Activated T-cell treated with anti-CD3 and anti-CD28 coated beads, Interleukin-2, amount 50 U/mL, for 24 hours (primary cell): ENCODE results near the gene RGR.

Source experiments
- DNase-seq: peaks from one replicate; pipeline ENCODE4 v3.0.0-alpha.2; 2020
- H3K27ac Mint-ChIP-seq: 2 replicates; pipeline ENCODE4 v1.8.0; 2020; ENCODE audit warnings: mild to moderate bottlenecking, mixed read lengths
- H3K27me3 Mint-ChIP-seq: 2 replicates; pipeline ENCODE4 v1.8.0; 2020; ENCODE audit warnings: mixed read lengths
- H3K36me3 Mint-ChIP-seq: 2 replicates; pipeline ENCODE4 v1.8.0; 2020; ENCODE audit warnings: low read depth, mixed read lengths
- H3K4me1 Mint-ChIP-seq: 2 replicates; pipeline ENCODE4 v1.8.0; 2020; ENCODE audit warnings: low read depth, mixed read lengths
- H3K4me3 Mint-ChIP-seq: 2 replicates; pipeline ENCODE4 v1.8.0; 2020; ENCODE audit warnings: mild to moderate bottlenecking, moderate library complexity, mixed read lengths
- H3K9me3 Mint-ChIP-seq: 2 replicates; pipeline ENCODE4 v1.8.0; 2020; ENCODE audit warnings: mixed read lengths

The RGR gene

GRCh38 chr10:84211566-84211965, 33.3 kb upstream of the RGR start:
- DNase-seq = no peak
- Mint-ChIP-seq H3K27me3 (peaks cover 2% of the 10 kb centered on the region), H3K27ac (no peak overlapping the region), H3K9me3 (no peaks in the 10 kb centered on the region), H3K4me3 (no peak overlapping the region), H3K4me1 (peaks cover 2% of the 10 kb centered on the region), H3K36me3 (no peaks in the 10 kb centered on the region)

- no peak for DNase-seq
- no peaks in the 10 kb centered on the region for H3K36me3 Mint-ChIP-seq
- peaks cover 2% of the 10 kb centered on the region for H3K4me1 Mint-ChIP-seq
- H3K9me3 Mint-ChIP-seq = no peaks in the 10 kb centered on the region
- H3K27ac Mint-ChIP-seq = no peak overlapping the region
- H3K27me3 Mint-ChIP-seq = peaks cover 2% of the 10 kb centered on the region
- no peak overlapping the region for H3K4me3 Mint-ChIP-seq
Observed at GRCh38 chr10:84212014-84212413, 32.8 kb upstream of the RGR start.

- Mint-ChIP-seq H3K4me3 (no peak overlapping the region), H3K27ac (no peak overlapping the region), H3K36me3 (no peaks in the 10 kb centered on the region), H3K27me3 (peaks cover 2% of the 10 kb centered on the region), H3K4me1 (peaks cover 2% of the 10 kb centered on the region), H3K9me3 (no peaks in the 10 kb centered on the region)
- no peak for DNase-seq
Observed at GRCh38 chr10:84213076-84213475, 31.8 kb upstream of the RGR start.

- H3K4me3 Mint-ChIP-seq = no peak overlapping the region
- peaks cover 2% of the 10 kb centered on the region for H3K4me1 Mint-ChIP-seq
- H3K9me3 Mint-ChIP-seq = no peaks in the 10 kb centered on the region
- H3K36me3 Mint-ChIP-seq = no peaks in the 10 kb centered on the region
- no peaks in the 10 kb centered on the region for H3K27me3 Mint-ChIP-seq
- H3K27ac Mint-ChIP-seq = no peak overlapping the region
- no peak for DNase-seq
Observed at GRCh38 chr10:84214046-84214572, 30.7 kb upstream of the RGR start.

GRCh38 chr10:84214612-84215235, 30.1 kb upstream of the RGR start:
- peak; percentile 57 for DNase-seq
- no peak overlapping the region for H3K4me3 Mint-ChIP-seq

GRCh38 chr10:84216834-84217233, 28.0 kb upstream of the RGR start:
- H3K9me3 Mint-ChIP-seq = peaks cover 5% of the 10 kb centered on the region
- DNase-seq = no peak
- H3K4me3 Mint-ChIP-seq = no peak overlapping the region
- no peak overlapping the region for H3K27ac Mint-ChIP-seq
- H3K27me3 Mint-ChIP-seq = peaks cover 5% of the 10 kb centered on the region
- H3K4me1 Mint-ChIP-seq = peaks cover 2% of the 10 kb centered on the region
- no peaks in the 10 kb centered on the region for H3K36me3 Mint-ChIP-seq

More at GRCh38 chr10:84214612-84215235, 30.1 kb upstream of the RGR start:
- H3K27ac Mint-ChIP-seq = no peak overlapping the region
- peaks cover 2% of the 10 kb centered on the region for H3K4me1 Mint-ChIP-seq
- no peaks in the 10 kb centered on the region for H3K27me3 Mint-ChIP-seq
- H3K9me3 Mint-ChIP-seq = peaks cover 5% of the 10 kb centered on the region
- H3K36me3 Mint-ChIP-seq = no peaks in the 10 kb centered on the region

- no peaks in the 10 kb centered on the region for H3K36me3 Mint-ChIP-seq
- H3K27ac Mint-ChIP-seq = no peak overlapping the region
- H3K27me3 Mint-ChIP-seq = peaks cover 6% of the 10 kb centered on the region
- H3K9me3 Mint-ChIP-seq = peaks cover 5% of the 10 kb centered on the region
- no peak for DNase-seq
- no peak overlapping the region for H3K4me3 Mint-ChIP-seq
- peaks cover 2% of the 10 kb centered on the region for H3K4me1 Mint-ChIP-seq
Observed at GRCh38 chr10:84217746-84218145, 27.1 kb upstream of the RGR start.

- no peak for DNase-seq
- H3K27ac Mint-ChIP-seq = no peak overlapping the region
- H3K27me3 Mint-ChIP-seq = peaks cover 27% of the 10 kb centered on the region
- H3K9me3 Mint-ChIP-seq = peaks cover 5% of the 10 kb centered on the region
- no peaks in the 10 kb centered on the region for H3K36me3 Mint-ChIP-seq
- H3K4me1 Mint-ChIP-seq = no peaks in the 10 kb centered on the region
- no peak overlapping the region for H3K4me3 Mint-ChIP-seq
Observed at GRCh38 chr10:84221916-84222315, 22.9 kb upstream of the RGR start.

- H3K27ac Mint-ChIP-seq = no peak overlapping the region
- H3K27me3 Mint-ChIP-seq = peaks cover 47% of the 10 kb centered on the region
- peaks cover 2% of the 10 kb centered on the region for H3K9me3 Mint-ChIP-seq
- no peak overlapping the region for H3K4me3 Mint-ChIP-seq
- H3K36me3 Mint-ChIP-seq = no peaks in the 10 kb centered on the region
- H3K4me1 Mint-ChIP-seq = no peaks in the 10 kb centered on the region
- no peak for DNase-seq
Observed at GRCh38 chr10:84224411-84225028, 20.3 kb upstream of the RGR start.

- Mint-ChIP-seq H3K4me3 (no peak within 1 kb of the TSS), H3K36me3 (no peaks in the 10 kb centered on the region), H3K4me1 (no peaks in the 10 kb centered on the region), H3K27ac (no peak within 1 kb of the TSS), H3K27me3 (peaks cover 46% of the 10 kb centered on the region), H3K9me3 (no peaks in the 10 kb centered on the region)
- DNase-seq = no peak
Observed at GRCh38 chr10:84225427-84226173, 19.3 kb upstream of the RGR start, which contains the start of gene LRIT2. Gene LRIT2, minus strand, starts transcription at chr10:84225544. Its CDS starts 24 bp downstream, at chr10:84225520.

- Mint-ChIP-seq H3K36me3 (no peaks in the 10 kb centered on the region), H3K27me3 (peaks cover 47% of the 10 kb centered on the region), H3K27ac (no peak overlapping the region), H3K4me1 (no peaks in the 10 kb centered on the region), H3K9me3 (no peaks in the 10 kb centered on the region), H3K4me3 (no peak overlapping the region)
- DNase-seq = no peak
Observed at GRCh38 chr10:84226616-84227015, 18.2 kb upstream of the RGR start.

GRCh38 chr10:84227810-84228209, 17.0 kb upstream of the RGR start:
- no peaks in the 10 kb centered on the region for H3K4me1 Mint-ChIP-seq
- H3K36me3 Mint-ChIP-seq = no peaks in the 10 kb centered on the region
- peaks cover 45% of the 10 kb centered on the region for H3K27me3 Mint-ChIP-seq
- no peaks in the 10 kb centered on the region for H3K9me3 Mint-ChIP-seq
- no peak for DNase-seq
- H3K4me3 Mint-ChIP-seq = no peak overlapping the region
- H3K27ac Mint-ChIP-seq = no peak overlapping the region

- Mint-ChIP-seq H3K36me3 (no peaks in the 10 kb centered on the region), H3K9me3 (no peaks in the 10 kb centered on the region), H3K4me1 (no peaks in the 10 kb centered on the region), H3K27ac (no peak overlapping the region), H3K4me3 (no peak overlapping the region), H3K27me3 (peaks cover 33% of the 10 kb centered on the region)
- DNase-seq = no peak
Observed at GRCh38 chr10:84230359-84230758, 14.5 kb upstream of the RGR start.

GRCh38 chr10:84232376-84232775, 12.5 kb upstream of the RGR start:
- no peak for DNase-seq
- H3K36me3 Mint-ChIP-seq = no peaks in the 10 kb centered on the region
- H3K27ac Mint-ChIP-seq = no peak overlapping the region
- H3K27me3 Mint-ChIP-seq = peaks cover 33% of the 10 kb centered on the region
- H3K4me1 Mint-ChIP-seq = no peaks in the 10 kb centered on the region
- H3K9me3 Mint-ChIP-seq = no peaks in the 10 kb centered on the region
- H3K4me3 Mint-ChIP-seq = no peak overlapping the region

- Mint-ChIP-seq H3K4me1 (no peaks in the 10 kb centered on the region), H3K4me3 (no peak overlapping the region), H3K9me3 (no peaks in the 10 kb centered on the region), H3K27ac (no peak overlapping the region), H3K27me3 (peaks cover 27% of the 10 kb centered on the region), H3K36me3 (no peaks in the 10 kb centered on the region)
- DNase-seq = no peak
Observed at GRCh38 chr10:84233940-84234339, 10.9 kb upstream of the RGR start.
